Upper lobe of left lung (tissue), 4 donors: ENCODE measurements around the gene STC2.

Source experiments
- CTCF ChIP-seq, 6 experiments: fragments of 450-650 bp in 4 of 6; fragments of 200-600 bp in 2 of 6; sonication (generic) in 2 of 6; IDR thresholded peaks; one replicate each; pipeline ENCODE4 v1.5.1; 2016 to 2019; ENCODE audit warnings: antibody characterized with exemption in 6 of 6
- POLR2AphosphoS5 ChIP-seq, 2 donors: sonication (generic); formaldehyde crosslinking; IDR thresholded peaks; one replicate each; pipeline ENCODE4 v1.5.1; 2017; ENCODE audit warnings: antibody characterized with exemption in 2 of 2

- no peak for TF ChIP-seq CTCF (IDR thresholded peaks at IDR 0.05)
- no peak for TF ChIP-seq POLR2AphosphoS5 (IDR thresholded peaks at IDR 0.05)
These were observed 20.0 kb downstream of the STC2 start for GRCh38 chr5:173308226-173308625.
